Kidney epithelial cell (primary cell): ENCODE data around the gene GID8. TPM values are rescaled to one million over a fixed set of nuclear protein-coding genes. Genes with fewer than 3 reads are reported as not detected.

ENCODE experiments used
- DNase-seq: peaks from one replicate; pipeline ENCODE4 v3.0.0-alpha.2; 2010; ENCODE audit warnings: low read depth
- H3K27me3 ChIP-seq: 2 replicates; pipeline ENCODE4 v1.6.0; 2011; ENCODE audit warnings: low read length; ENCODE audit not compliant: control insufficient read depth, insufficient read depth
- H3K36me3 ChIP-seq: 2 replicates; pipeline ENCODE4 v1.5.1; 2011; ENCODE audit warnings: low read length; ENCODE audit not compliant: control insufficient read depth, insufficient read depth
- H3K4me3 ChIP-seq: 2 replicates; pipeline ENCODE4 v1.5.1; 2011; ENCODE audit warnings: low read depth, mild to moderate bottlenecking, control low read depth, low read length
- total RNA-seq: library from RNA; depleted of rRNA; stranded (reverse); fragments of >200 nt; gene quantifications from 2 replicates; pipeline ENCODE4 v1.2.3, GENCODE V29; 2015
- TF ChIP-seq, protein P1 (sequence below): IDR thresholded peaks from 2 replicates; pipeline ENCODE4 v1.5.1; 2011; ENCODE audit warnings: mild to moderate bottlenecking, moderate library complexity, low read length, control low read depth, inconsistent platforms; ENCODE audit not compliant: insufficient read depth, poor library complexity, severe bottlenecking

Gene GID8
- total RNA-seq, 1 donor from 2014 or later, result 32.9 TPM

DNA sequence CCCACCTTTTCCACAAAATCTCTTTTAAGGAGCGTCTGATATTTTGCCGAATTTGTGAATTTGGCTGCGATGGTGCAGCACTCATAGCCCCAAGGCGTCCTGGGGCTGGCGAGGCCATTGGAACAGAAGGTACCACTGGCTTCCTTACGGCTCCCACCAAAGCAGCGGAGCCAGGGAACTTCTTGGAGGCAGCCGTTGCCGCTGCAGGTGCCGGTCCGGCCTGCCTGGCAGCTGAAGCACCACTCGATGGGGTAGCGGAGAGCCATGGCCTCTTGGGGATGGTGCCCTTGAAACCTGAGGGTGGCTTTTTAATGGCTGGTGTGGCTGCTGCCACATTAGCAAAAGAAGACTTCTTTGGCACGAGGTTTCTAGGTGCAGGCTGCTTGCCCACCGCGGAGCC lies 41.4 kb upstream of the GID8 start:
- H3K36me3 ChIP-seq, result peaks cover 6% of the 10 kb centered on the region
- DNase-seq, result no peak

DNA sequence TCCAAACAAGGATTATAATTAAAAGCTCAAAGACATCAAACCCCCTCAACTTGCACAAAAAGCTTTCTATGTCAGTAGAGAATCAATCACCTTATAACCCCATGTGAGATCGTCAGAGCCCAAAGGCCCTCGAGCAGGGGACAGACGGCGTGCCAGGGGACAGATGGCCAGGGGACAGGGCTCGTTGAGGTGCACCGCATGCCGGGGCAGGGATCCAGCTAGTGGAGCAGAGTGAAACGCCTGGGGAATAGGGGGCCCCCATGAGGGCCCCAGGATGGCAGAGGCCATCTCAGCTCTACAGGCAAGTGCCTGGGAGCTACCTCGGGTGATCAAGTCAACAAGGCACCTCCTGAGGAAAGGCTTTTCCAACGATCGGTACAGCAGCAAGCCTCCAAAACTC lies 40.3 kb upstream of the GID8 start:
- TF ChIP-seq, protein P1, sequence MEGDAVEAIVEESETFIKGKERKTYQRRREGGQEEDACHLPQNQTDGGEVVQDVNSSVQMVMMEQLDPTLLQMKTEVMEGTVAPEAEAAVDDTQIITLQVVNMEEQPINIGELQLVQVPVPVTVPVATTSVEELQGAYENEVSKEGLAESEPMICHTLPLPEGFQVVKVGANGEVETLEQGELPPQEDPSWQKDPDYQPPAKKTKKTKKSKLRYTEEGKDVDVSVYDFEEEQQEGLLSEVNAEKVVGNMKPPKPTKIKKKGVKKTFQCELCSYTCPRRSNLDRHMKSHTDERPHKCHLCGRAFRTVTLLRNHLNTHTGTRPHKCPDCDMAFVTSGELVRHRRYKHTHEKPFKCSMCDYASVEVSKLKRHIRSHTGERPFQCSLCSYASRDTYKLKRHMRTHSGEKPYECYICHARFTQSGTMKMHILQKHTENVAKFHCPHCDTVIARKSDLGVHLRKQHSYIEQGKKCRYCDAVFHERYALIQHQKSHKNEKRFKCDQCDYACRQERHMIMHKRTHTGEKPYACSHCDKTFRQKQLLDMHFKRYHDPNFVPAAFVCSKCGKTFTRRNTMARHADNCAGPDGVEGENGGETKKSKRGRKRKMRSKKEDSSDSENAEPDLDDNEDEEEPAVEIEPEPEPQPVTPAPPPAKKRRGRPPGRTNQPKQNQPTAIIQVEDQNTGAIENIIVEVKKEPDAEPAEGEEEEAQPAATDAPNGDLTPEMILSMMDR, result no peak
- H3K4me3 ChIP-seq, result no peak overlapping the region
- DNase-seq, result no peak
- no peaks in the 10 kb centered on the region for H3K27me3 ChIP-seq
- H3K36me3 ChIP-seq, result peaks cover 4% of the 10 kb centered on the region

More for the DNA sequence above, 41.4 kb upstream of the GID8 start:
- Histone ChIP-seq H3K27me3 (no peaks in the 10 kb centered on the region), H3K4me3 (no peak overlapping the region)
- TF ChIP-seq, protein P1, result no peak

DNA sequence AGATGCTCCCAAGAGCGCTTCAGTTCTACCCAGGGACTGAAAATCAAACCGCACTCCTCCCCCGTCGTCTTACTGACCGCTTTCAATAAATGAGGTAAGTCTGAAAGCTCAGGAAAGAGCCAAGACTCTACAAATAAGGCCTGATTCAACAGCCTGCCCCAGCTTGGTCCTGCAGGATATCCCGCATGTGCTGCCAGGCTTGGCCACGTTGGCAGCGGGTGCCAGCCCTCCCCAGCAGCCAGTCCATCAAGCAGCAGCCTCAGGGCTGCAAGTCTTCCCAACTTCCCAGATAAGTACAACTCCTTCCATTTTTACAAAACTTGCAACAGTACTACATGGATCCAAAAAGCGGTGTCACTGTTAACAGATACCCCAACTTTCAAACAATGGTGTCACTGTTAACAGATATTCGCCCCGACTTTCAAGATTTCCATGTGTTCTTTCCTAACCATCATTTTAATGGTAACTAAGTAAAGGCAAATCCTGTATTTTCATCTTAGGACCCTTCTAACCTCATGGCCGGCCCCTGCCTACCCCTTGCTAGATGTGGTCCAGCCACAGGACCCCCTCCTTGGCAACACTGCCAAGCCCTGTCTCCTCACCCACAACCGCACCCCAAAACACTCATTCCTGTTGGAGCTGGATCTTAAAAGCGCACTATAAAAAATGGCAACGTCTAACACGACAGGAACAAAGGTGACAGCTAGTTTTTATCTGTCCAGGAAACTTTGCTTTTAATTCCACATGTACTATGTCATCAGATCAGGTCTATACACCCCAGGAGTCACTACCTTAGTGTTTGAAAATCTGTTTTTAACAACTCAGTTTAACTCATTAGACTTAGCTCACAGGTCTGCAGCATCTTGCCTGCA lies 39.6 kb upstream of the GID8 start:
- no peaks in the 10 kb centered on the region for H3K27me3 ChIP-seq
- no peak overlapping the region for H3K4me3 ChIP-seq
- H3K36me3 ChIP-seq, result peaks cover 5% of the 10 kb centered on the region
- TF ChIP-seq, protein P1, result no peak
- no peak for DNase-seq

DNA sequence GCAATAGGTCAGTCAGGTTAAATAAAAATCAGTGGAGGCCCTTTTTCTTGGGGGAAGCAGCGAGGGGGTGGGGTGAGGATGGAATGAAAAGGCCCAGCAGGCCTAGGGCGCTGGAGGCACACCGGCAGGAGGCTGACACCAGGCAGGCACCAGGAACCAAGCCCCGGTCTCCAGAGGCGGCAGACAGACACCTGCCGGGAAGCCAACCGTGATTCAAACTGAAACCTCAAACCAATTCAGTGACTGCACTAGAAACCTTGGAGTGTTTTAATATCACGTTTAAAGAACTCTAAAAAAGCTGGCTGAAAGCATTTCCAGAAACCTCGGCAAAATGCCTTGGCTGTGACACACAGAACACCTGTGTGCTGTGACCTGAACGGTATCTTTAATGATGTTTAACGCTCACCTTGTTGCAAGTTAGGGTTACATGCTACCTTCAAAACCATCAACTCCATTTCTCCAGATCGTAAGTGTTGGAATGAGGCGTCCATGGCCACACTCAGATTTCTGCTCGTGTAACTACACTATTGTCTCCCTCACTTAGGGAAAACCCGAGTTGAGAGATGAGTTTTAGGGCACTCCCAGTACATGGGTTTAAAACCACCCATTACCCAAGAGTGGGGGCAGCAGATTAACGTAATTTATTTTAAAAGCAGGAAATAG lies 38.8 kb upstream of the GID8 start:
- DNase-seq, result no peak
- Histone ChIP-seq H3K27me3 (no peaks in the 10 kb centered on the region), H3K4me3 (no peak overlapping the region), H3K36me3 (peaks cover 8% of the 10 kb centered on the region)
- TF ChIP-seq, protein P1, result no peak

DNA sequence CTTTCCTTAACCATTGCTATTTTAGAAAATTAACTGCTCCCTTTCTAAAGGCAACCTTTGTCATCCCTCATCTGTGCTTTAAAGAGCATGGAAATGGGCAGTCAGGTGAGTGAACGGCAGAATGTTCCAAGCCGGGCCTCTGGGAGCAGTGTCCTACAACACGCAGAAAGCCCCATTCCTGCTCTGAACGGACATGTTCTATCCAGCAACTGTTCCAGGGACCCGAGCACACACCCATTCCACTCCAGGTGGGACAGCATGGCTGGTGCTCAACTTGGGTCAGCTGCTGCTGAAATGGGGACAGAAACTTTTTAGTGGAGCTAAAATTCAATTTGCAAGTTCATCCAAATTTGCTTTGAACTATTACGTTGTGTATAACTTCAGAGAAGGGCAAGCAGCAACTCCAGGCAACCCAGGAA lies 38.3 kb upstream of the GID8 start:
- DNase-seq, result no peak
- peaks cover 8% of the 10 kb centered on the region for H3K36me3 ChIP-seq
- H3K4me3 ChIP-seq, result no peak overlapping the region
- no peaks in the 10 kb centered on the region for H3K27me3 ChIP-seq
- TF ChIP-seq, protein P1, result no peak
